ENCODE results near the gene TM4SF20. TPM values are rescaled to one million over a fixed set of nuclear protein-coding genes. Genes with fewer than 3 reads are reported as not detected.

Gene TM4SF20
- total RNA-seq, 1 donor = 1.1 TPM

- H3K4me2 ChIP-seq (ENCODE audit: insufficient read depth, low read length) = peak overlapping the region; percentile 3
These were observed 1.4 kb downstream of the TM4SF20 start for GRCh38 chr2:227377467-227378351.

GRCh38 chr2:227376656-227377396 lies 2.3 kb downstream of the TM4SF20 start:
- Histone ChIP-seq H3K36me3 (ENCODE audit: insufficient read depth, low read length) (no peaks in the 10 kb centered on the region), H3K4me1 (ENCODE audit: insufficient read depth, low read length) (peaks cover 46% of the 10 kb centered on the region), H3K9me3 (ENCODE audit: low read depth, low read length) (no peaks in the 10 kb centered on the region), H3K4me2 (ENCODE audit: insufficient read depth, low read length) (peak overlapping the region; percentile 3), H3K27ac (ENCODE audit: low read depth, low read length) (peak overlapping the region; percentile 56), H3K27me3 (ENCODE audit: insufficient read depth, low read length) (no peaks in the 10 kb centered on the region), H3K4me3 (ENCODE audit: insufficient read depth, low read length) (no peak overlapping the region), H3K79me2 (ENCODE audit: insufficient read depth, low read length) (no peaks in the 10 kb centered on the region), H2AFZ (ENCODE audit: low read length) (no peak overlapping the region), H4K20me1 (ENCODE audit: insufficient read depth, low read length) (no peaks in the 10 kb centered on the region)
- no peak for TF ChIP-seq CTCF (IDR thresholded peaks at IDR 0.05; ENCODE audit: extremely low read depth, low read depth, low read length)
- DNase-seq (ENCODE audit: insufficient read length, low spot score, missing footprints) = peak; percentile 49

More at GRCh38 chr2:227377467-227378351, 1.4 kb downstream of the TM4SF20 start:
- H3K4me3 ChIP-seq (ENCODE audit: insufficient read depth, low read length) = no peak overlapping the region
- H3K27me3 ChIP-seq (ENCODE audit: insufficient read depth, low read length) = no peaks in the 10 kb centered on the region
- no peaks in the 10 kb centered on the region for H3K79me2 ChIP-seq (ENCODE audit: insufficient read depth, low read length)
- TF ChIP-seq CTCF (IDR thresholded peaks at IDR 0.05; ENCODE audit: extremely low read depth, low read depth, low read length) = no peak
- no peaks in the 10 kb centered on the region for H3K36me3 ChIP-seq (ENCODE audit: insufficient read depth, low read length)
- DNase-seq (ENCODE audit: insufficient read length, low spot score, missing footprints) = no peak
- peaks cover 44% of the 10 kb centered on the region for H3K4me1 ChIP-seq (ENCODE audit: insufficient read depth, low read length)
- peak overlapping the region; percentile 56 for H3K27ac ChIP-seq (ENCODE audit: low read depth, low read length)
- H3K9me3 ChIP-seq (ENCODE audit: low read depth, low read length) = no peaks in the 10 kb centered on the region
- no peaks in the 10 kb centered on the region for H4K20me1 ChIP-seq (ENCODE audit: insufficient read depth, low read length)
- no peak overlapping the region for H2AFZ ChIP-seq (ENCODE audit: low read length)

- Histone ChIP-seq H4K20me1 (ENCODE audit: insufficient read depth, low read length) (no peaks in the 10 kb centered on the region), H3K27me3 (ENCODE audit: insufficient read depth, low read length) (no peaks in the 10 kb centered on the region), H2AFZ (ENCODE audit: low read length) (no peak overlapping the region), H3K9me3 (ENCODE audit: low read depth, low read length) (no peaks in the 10 kb centered on the region), H3K79me2 (ENCODE audit: insufficient read depth, low read length) (no peaks in the 10 kb centered on the region), H3K36me3 (ENCODE audit: insufficient read depth, low read length) (no peaks in the 10 kb centered on the region), H3K4me1 (ENCODE audit: insufficient read depth, low read length) (peaks cover 72% of the 10 kb centered on the region), H3K27ac (ENCODE audit: low read depth, low read length) (peak overlapping the region; percentile 66), H3K4me3 (ENCODE audit: insufficient read depth, low read length) (no peak overlapping the region), H3K4me2 (ENCODE audit: insufficient read depth, low read length) (peak overlapping the region; percentile 45)
- DNase-seq (ENCODE audit: insufficient read length, low spot score, missing footprints) = peak; percentile 18
- no peak for TF ChIP-seq CTCF (IDR thresholded peaks at IDR 0.05; ENCODE audit: extremely low read depth, low read depth, low read length)
These were observed 4.9 kb downstream of the TM4SF20 start for GRCh38 chr2:227374158-227374557.

GRCh38 chr2:227373389-227373788 lies 5.7 kb downstream of the TM4SF20 start:
- H3K27ac ChIP-seq (ENCODE audit: low read depth, low read length) = peak overlapping the region; percentile 66
- no peaks in the 10 kb centered on the region for H3K27me3 ChIP-seq (ENCODE audit: insufficient read depth, low read length)

More at GRCh38 chr2:227373389-227373788, 5.7 kb downstream of the TM4SF20 start:
- peaks cover 72% of the 10 kb centered on the region for H3K4me1 ChIP-seq (ENCODE audit: insufficient read depth, low read length)
- H3K4me3 ChIP-seq (ENCODE audit: insufficient read depth, low read length) = no peak overlapping the region
- no peak for TF ChIP-seq CTCF (IDR thresholded peaks at IDR 0.05; ENCODE audit: extremely low read depth, low read depth, low read length)
- H4K20me1 ChIP-seq (ENCODE audit: insufficient read depth, low read length) = no peaks in the 10 kb centered on the region
- DNase-seq (ENCODE audit: insufficient read length, low spot score, missing footprints) = no peak
- no peaks in the 10 kb centered on the region for H3K36me3 ChIP-seq (ENCODE audit: insufficient read depth, low read length)
- no peak overlapping the region for H3K4me2 ChIP-seq (ENCODE audit: insufficient read depth, low read length)
- H2AFZ ChIP-seq (ENCODE audit: low read length) = no peak overlapping the region
- H3K79me2 ChIP-seq (ENCODE audit: insufficient read depth, low read length) = no peaks in the 10 kb centered on the region
- H3K9me3 ChIP-seq (ENCODE audit: low read depth, low read length) = no peaks in the 10 kb centered on the region
